IPS-11a (cell line): Measurements from ENCODE around the gene INSM1.

ENCODE experiments used
- H3K4me3 ChIP-seq: one replicate; pipeline ENCODE4 v1.5.1; 2013; ENCODE audit warnings: low read depth, low read length, control low read depth

The INSM1 gene

GRCh38 chr20:20362774-20363433 lies 5.0 kb upstream of the INSM1 start:
- no peak overlapping the region for H3K4me3 ChIP-seq

GRCh38 chr20:20363434-20363798 lies 4.5 kb upstream of the INSM1 start:
- peak overlapping the region; percentile 30 for H3K4me3 ChIP-seq

- H3K4me3 ChIP-seq = peak overlapping the region; percentile 30
Measured at GRCh38 chr20:20363799-20364592, 3.9 kb upstream of the INSM1 start.

- peak overlapping the region; percentile 4 for H3K4me3 ChIP-seq
Measured at GRCh38 chr20:20364593-20365479, 3.1 kb upstream of the INSM1 start.

- no peak overlapping the region for H3K4me3 ChIP-seq
Measured at GRCh38 chr20:20365480-20366161, 2.3 kb upstream of the INSM1 start.

- no peak overlapping the region for H3K4me3 ChIP-seq
Measured at GRCh38 chr20:20366551-20366875, 1.4 kb upstream of the INSM1 start.

- H3K4me3 ChIP-seq = peak overlapping the region; percentile 17
Measured at GRCh38 chr20:20366876-20367574, 879 bp upstream of the INSM1 start.

- peak overlapping the region; percentile 65 for H3K4me3 ChIP-seq
Measured at GRCh38 chr20:20368418-20369249, 730 bp downstream of the INSM1 start.

- H3K4me3 ChIP-seq = peak overlapping the region; percentile 65
Measured at GRCh38 chr20:20369250-20370093, 1.6 kb downstream of the INSM1 start.

- peak overlapping the region; percentile 65 for H3K4me3 ChIP-seq
Measured at GRCh38 chr20:20370094-20370575, 2.2 kb downstream of the INSM1 start.

- H3K4me3 ChIP-seq = peak overlapping the region; percentile 31
Measured at GRCh38 chr20:20371083-20371482, 3.2 kb downstream of the INSM1 start.

- H3K4me3 ChIP-seq = peak overlapping the region; percentile 31
Measured at GRCh38 chr20:20371681-20372080, 3.8 kb downstream of the INSM1 start.

- no peak overlapping the region for H3K4me3 ChIP-seq
Measured at GRCh38 chr20:20373091-20373571, 5.2 kb downstream of the INSM1 start.

GRCh38 chr20:20375862-20376261 lies 8.0 kb downstream of the INSM1 start:
- no peak overlapping the region for H3K4me3 ChIP-seq

GRCh38 chr20:20386192-20386591 lies 18.3 kb downstream of the INSM1 start:
- no peak overlapping the region for H3K4me3 ChIP-seq

GRCh38 chr20:20390393-20390792 lies 22.5 kb downstream of the INSM1 start:
- H3K4me3 ChIP-seq = no peak overlapping the region

- H3K4me3 ChIP-seq = no peak overlapping the region
Measured at GRCh38 chr20:20391115-20391514, 23.2 kb downstream of the INSM1 start.

GRCh38 chr20:20391766-20392165 lies 23.9 kb downstream of the INSM1 start:
- H3K4me3 ChIP-seq = no peak overlapping the region
